GM21515 (cell line): ENCODE data around the gene CEBPA.
A peak's percentile ranks its signal among the peaks of the same experiment; 100 is the strongest.

ENCODE experiments used
- ATAC-seq: cut with Tn5 transposase; IDR thresholded peaks from one replicate; pipeline ENCODE4 v1.9.1; 2021; ENCODE audit not compliant: unreplicated experiment

Gene CEBPA

DNA sequence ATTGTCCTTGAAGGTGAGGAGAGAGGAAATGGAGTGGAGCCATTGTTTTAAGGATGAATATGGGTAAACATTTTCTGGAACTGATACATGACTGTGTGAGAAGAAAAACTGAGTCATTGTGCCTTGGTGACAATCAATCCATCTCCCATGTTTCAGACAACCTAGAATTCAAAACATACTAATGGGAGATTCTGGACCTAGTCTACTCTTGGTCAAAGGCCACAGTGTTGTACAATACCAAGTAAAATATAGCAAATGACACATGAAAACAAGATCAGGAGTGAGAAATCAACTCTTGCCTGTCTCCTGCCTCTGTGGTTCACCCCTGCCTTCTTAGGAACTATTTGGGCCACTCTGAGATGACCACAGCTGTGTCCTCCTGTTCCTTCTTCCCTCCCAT, 13.1 kb downstream of the CEBPA start:
- ATAC-seq, result no peak

DNA sequence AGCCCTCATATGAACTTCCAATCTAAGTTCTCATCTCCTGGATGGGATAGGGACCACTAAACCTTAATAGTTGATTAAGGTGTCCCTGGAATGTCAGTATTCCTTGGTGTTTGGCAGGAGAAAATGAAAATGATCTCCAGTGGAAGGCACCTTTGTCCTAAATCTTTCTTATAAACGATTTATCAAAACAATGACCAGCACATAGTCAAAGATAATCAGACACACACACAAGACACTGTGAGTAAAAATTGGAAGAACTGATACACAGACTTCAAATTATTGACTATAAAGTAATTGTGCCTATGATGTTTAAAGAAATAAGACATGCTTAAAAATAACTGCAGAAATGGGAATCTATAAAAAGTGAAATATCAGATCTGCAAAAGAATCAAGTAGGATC, 13.7 kb downstream of the CEBPA start:
- ATAC-seq, result no peak

DNA sequence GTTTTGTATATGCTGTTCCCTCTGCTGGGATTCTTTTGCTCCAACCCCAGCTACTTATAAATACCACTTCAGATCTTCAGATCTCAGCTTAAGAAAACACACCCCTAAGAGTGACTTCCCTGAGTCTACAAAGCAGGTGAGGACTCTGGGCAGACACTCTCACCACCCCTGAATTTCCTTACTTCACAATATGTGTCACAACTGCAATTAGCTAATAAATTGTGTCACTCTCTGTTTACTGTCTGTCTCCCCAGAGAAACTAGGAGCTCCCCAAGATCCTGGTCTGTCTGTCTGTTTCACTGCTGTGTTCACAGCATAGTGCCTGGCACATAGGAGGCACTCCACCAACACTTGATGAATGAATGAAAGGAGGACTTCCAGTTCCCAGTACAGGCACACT, 14.4 kb downstream of the CEBPA start:
- ATAC-seq, result no peak

DNA sequence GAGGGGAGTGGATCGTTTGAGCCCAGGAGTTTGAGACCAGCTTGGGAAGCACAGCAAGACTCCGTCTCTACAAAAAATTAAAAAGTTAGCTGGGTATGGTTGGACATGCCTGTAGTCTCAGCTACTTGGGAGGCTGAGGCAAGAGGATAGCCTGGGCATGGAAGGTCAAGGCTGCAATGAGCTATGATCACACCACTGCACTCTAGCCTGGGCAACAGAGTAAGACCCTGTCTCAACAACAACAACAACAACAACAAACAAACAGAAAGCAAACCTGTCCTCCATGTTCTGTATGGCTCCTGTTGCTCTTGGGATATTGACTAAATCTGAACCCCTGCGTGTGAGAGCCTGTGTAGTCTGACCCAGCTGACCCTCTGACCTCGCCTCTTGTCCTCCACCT, 14.9 kb downstream of the CEBPA start:
- no peak for ATAC-seq

DNA sequence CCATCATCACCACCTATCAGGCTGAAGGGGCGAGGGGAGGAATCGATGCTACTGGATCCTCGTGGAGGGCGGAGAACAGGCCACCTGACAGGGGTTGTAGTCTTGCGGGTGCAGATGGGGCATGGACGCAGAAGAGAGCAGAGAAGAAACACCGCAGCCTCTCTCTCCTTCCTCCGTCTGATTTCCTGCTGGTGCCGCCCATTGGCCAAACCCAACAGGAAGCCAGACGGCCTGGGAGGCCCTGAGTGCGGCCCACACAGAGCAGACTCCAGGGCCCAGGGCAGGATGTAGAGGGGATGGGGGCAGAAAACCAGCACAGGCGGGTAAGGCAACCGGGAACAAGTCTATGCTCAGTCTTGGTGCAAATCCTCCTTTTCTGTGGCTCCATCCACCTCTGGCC, 15.4 kb downstream of the CEBPA start:
- no peak for ATAC-seq

DNA sequence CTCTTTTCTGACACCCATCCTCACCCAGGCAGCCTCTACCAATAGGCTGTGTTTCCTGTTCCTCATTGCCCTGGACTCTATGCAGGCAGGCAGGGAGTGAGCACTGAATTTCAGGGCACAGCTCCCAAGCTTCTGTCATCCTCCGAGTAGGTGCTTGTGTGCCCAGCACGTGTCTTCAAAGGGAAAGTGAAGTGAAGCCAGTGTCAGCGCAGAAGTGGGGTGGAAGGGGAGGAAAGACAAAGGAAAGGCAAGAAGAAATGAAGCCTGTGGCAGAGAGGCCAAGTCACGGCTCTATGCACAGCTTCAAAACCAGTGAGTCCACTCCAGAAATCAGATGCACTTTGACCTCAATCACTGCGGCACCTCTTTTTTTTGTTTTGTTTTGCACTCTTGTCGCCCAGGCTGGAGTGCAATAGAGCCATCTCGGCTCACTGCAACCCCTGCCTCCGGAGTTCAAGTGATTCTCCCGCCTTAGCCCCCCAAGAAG, 16.9 kb downstream of the CEBPA start:
- ATAC-seq, result no peak

DNA sequence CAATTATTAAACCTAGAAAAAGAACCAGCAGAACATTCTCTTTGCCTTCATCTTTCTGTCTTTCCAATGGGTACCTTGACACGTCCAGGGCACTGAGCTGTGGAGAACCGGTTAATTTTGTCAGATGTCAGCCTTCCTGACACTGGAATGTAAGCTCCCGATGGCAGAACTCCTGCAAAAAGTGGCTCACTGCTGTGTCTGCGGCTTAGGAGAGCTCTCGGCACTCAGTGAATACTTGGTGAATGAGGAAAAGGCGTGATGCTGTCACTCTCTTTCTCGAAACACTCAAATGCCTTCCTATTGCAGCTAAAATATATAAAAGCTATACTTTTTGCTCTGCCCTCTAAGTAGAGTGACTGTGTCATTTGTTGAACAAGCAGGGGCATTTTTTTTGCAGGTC, 17.6 kb downstream of the CEBPA start:
- ATAC-seq, result no peak

DNA sequence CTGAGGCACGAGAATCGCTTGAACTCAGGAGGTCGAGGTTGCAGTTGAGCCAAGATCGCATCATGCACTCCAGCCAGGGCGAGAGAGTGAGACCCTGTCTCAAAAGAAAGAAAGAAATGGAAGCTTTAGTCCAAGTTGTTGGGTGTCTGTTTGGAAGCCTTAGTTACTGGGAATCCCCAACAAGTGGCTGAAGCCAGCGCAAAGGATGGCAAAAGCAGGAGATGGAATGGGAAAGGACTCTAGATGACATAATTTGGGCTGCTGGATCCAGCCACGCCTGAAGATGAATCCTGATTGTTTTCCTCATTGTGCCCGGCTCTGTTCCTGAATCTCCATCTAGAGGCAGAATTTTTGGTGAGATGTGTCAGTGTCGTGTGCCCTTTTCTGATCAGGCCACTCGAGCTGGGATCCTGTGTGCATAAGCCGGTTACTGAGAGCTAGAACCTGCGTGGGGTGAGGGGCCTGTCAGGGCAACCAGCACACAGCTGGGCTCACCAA, 18.1 kb downstream of the CEBPA start:
- no peak for ATAC-seq

DNA sequence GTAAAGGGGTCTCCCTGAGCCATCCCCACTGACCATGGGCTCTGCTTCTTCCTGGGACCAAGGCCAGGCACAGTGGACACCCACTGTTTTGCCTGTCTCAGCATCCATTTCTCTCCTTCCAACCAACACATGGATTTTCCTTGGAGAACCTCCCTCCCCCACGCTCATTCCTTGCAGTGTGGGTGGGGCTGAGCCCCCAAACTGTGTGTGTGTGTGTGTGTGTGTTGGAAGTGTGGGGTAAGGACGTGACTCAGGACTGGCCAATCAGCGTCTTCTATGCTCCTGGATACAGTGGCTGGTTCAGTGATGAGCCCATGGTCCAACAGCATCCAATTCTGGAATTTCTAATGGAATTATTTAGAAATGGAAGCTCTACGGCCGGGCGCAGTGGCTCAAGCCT, 18.7 kb downstream of the CEBPA start:
- ATAC-seq, result no peak

DNA sequence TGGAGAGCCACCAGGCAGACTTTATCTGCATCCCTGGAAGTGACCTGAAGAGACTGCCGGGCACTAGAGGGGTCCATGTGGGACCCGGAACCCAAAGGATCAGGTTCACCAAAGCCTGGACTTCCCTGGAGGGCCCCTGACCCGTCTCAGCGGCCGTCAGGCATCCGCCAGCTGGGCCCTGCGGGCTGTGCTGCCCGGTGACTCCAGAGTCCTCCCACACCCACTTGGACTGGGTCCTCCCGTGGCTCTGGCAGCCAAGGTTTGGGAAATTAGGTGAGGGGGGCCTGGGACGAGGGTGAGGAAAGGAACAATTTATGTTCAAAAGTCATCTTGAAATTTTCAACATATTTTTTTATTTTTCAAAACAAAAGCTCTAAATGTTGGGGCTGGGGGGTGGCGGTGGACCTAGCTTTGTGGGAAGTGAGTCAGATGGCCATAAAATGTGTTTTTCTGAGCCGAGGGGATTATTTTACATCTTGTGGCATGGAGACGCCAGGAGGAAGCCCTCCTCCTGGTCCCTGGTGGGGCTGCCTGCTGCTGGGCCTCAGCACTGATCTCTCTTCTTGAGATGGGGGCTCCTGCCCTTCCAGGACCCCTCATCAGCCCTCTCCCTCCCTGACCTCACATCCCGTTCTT, 20.2 kb downstream of the CEBPA start:
- no peak for ATAC-seq

DNA sequence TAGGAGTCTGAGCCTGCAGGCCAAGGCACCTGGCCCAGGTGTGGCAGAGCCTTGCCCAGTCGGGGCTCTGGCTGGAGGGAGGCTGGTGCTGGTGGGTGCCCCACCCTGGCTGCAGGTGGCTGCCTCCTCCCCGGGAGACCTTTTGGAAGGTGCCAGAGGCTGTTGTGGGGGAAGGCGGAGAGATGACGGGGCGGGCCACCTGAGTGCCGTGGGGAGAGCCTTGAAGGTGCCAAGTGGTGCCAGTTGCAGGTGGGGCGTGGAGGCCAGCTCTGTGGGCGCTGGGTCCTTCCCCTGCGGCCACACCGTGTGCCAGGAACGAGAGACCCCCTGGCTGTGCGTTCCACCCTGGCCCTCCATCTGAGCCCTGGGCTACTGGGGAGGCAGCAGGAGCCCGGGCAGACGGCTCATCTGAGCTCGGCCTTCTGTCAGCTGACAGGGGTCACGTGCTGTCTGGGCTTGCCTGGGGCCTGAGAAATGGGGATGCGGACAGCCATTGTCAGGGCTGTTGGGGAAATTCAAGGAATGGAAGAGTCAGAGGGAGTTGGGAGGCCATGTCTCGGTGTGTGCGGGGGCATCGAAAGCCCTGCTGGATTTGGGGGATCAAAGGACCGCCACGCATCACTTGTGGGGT, 20.9 kb downstream of the CEBPA start:
- no peak for ATAC-seq

DNA sequence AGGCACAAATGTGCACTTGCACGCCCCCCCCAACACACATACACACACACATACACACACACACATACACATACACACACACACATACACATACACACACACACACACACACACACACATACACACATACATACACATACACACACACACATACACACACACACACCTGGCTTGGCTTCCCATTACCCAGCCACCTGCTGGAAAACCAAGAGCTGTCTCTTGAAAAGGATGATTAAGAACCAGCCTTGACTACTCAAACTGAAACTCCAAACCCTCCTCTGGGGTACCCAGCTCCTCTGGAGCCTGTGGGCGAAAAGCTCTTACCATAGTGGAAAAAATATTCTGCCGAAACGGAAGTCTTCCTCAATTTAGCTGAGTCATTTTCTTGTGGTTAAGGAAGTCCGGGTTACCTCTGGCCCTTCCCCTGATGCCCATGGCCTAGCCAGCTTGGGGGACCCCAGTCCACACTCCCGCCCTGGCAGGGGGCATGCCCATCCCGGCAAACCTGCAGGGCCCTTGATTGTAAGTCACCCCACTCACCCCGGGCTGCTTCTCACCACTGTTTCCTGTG, 21.9 kb downstream of the CEBPA start:
- peak; percentile 69 for ATAC-seq

DNA sequence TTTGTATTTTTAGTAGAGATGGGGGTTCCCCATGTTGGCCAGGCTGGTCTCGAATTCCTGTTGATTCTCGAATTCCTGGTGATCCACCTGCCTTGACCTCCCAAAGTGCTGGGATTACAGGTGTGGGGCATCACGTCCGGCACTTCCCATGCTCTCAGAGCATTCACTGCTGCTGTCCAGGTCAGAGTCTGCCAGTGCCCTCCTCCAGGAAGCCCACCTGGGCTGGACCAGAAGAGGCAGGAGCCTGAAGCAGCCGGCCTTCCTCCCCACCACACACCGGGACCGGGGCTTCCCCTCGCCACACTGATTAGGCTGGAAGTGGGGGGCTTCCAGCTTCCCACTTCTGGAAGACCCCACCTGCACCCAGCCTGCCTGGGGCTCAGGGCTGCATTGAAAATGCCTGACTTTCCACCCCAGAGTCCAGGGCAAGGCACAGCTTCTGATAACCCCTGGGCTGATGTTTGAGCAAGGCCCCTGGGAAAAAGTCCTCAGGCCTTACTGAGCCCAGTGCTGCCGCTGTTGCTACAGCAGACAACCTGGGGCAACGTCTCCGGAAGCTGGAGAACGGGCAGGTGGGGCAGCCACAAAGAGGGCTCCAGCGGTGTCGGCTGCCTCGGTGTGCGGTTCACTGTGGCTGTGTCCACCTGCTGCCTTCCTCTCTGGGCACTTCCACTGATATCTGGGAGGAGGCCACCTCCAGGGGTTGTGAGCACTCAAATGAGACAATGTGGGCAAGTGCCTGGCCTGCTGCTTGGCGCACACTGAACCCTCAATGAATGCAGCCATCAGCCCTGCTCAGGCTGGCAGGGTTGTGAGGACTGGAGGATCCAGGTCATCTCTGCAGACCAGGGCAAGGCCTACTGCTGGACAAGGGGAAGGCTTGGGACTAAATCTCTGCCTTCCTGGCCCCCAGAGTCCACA, 22.6 kb downstream of the CEBPA start:
- no peak for ATAC-seq

DNA sequence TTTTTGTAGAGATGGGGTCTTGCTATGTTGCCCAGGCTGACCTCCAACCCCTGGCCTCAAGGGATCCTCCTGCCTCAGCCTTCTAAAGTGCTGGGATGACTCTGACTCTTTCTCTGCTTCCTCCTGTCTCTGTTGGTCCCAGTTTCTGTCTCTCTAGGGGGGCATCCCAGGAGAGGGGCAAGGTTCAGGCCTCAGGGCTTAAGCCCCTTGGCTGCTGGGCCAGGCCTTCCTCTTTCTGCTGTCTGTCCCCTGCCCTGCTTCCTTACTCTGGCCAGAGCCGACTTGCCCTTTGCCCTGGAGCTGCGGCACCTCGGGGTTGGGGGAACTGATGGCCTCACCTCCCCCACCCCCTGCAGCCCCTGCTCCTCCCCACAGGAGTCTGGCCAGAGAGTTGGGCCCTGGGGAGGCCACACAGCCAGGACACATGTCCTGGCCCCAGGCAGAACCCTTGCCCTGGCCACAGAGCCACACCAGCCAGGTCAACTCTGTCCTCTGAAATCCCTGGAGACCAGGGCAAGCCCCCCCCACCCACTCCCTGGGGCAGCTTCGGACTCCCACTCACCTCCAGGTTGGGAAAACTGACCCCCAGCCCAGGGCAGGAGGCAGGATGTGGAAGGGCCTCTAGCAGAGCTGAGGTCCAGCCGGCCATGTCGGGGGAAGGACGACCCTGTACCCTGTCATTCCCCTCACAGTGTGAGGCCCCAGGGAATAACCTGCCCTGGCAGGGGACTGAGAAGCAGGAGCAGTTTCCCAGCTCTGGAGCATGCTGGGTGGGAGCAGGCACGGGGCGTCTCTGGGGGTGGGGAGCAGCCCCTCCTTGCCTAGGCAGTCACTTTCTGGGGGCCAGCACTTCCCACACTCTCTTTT, 23.7 kb downstream of the CEBPA start:
- ATAC-seq, result no peak

DNA sequence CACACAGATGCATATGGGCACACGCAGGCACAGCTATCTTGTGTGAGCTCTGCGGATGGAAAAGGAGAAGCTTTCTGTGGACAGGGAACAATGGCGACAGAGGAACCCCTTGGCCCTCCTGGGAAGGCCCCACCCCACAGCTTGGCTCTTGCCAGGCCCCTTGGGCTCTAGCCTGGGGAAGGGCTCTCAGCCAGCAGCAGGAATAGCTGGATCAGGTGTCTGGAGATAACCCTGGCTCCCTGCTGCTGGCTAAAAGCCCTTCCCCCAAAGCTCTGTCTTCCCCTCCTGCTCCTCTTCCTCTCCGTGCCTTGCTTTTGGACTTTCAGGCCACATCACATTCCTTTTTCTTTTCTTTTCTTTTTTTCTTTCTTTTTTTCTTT, 24.3 kb downstream of the CEBPA start:
- no peak for ATAC-seq

DNA sequence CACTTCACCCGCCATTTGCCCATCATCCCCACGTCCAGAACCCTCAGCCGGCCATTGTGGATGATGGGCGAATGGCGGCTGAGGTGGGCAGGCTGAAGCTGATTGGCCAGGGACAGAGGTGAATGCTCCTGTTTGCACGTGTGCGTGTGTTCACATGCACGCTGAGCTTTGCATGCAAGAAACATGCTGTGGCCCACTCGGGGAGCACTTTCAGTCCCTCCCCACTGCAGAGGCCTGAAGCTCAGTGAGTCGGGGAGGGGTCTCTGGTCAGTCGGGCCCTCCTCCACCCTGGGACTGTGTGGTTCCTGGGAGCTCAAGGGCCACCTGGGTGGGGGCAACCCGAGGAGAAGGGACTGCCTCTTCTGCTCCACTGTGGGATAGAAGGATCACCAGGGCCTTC, 24.9 kb downstream of the CEBPA start:
- ATAC-seq, result no peak

DNA sequence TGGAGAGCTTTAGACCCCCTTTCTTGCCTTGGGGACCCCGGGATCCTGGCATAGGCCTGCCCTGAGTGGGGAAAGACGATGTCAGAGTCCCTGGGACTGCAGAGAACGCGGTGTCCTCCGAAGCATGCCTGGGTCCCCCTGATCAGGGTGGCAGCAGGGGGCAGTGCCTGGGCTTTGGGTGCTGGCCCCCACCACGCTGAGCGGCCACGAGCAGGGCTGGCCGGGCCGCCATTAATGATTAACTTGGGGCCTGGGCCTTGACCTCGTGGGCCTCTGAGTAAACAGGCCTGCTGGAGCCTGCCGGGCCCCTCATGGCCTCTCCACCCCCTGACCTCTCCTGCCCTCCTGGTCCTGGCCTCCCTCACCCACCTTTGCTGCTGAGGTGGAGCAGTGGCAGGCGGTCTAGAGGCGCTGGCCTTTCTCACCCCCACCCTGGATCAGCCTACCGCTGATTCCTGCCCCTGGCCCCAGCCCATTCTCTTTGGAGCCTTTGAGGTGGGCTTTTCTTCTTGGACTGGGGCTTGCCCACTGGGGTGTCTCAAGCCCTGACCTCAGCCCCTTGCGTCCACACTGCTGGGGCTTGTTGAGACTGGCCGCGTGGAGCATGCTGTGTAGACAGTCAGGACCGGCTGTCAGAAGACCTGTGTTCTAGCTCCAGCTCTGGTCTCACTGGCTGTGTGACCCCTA, 26.3 kb downstream of the CEBPA start:
- no peak for ATAC-seq

DNA sequence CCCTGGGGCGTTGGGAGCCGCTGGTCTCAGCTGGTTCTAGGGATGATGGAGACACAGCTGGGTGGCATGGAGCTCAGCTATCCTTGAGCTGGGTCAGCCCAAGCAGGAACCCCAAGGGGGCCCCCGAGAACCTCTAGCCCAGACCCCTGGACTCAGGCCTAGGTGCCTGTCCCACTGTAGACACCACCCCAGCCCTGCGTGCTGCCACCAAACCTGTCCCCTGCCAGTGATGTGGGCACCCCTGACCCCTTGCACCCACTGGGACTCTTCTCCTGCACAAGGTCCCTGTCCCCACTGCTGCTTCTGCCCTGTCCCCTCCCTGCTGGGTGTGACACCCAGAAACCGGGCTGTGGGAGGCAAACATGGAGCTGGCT, 26.8 kb downstream of the CEBPA start:
- ATAC-seq, result no peak

DNA sequence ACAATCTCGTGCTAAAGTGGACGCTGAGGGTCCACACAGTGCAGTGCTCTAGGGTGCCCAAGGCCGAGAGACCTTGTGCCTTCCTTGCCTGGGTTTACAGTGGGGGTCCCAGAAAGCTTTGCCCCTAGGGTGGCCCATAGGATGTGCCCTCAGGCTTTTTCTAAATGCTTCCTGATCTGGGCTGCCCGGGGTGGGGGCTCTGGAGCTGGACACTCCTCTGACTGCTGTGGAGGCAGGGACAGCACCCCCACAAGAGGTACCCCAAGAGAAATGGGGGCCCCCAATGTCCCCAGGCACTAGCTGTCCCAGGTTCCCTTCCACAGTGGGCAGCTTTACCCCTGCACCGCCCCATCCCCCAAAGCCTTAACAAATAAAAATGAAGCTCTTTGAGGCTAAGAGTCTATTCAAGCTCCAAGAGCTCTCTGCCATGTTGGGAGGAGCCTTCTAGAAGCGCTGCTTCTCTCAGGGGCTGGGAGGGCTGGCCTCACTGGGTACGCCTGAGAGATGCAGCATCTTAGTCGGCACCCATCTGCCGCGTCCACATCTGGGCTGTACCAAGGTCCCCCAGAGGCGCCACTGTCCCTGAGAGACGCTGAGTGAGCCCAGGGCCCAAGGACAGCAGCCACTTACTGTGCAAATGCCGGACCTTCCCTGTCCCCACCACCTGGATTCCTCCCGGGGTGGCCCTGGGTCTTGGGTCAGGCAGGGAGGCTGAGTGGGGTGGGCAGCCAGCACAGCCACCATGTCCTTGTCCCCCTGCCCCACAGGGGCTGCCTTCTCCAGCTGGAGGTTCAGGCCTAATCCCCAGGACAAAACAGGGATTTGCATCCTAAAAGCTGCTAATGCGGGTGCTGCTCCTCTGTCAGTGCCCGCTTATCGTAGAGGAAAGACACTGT, 27.4 kb downstream of the CEBPA start:
- ATAC-seq, result no peak
